ENCODE measurements around the gene SYMPK. TPM values are rescaled to one million over a fixed set of nuclear protein-coding genes. Genes with fewer than 3 reads are reported as not detected.

SYMPK gene
- total RNA-seq, 1 experiment from 2014 or later: 86.2 TPM

DNA sequence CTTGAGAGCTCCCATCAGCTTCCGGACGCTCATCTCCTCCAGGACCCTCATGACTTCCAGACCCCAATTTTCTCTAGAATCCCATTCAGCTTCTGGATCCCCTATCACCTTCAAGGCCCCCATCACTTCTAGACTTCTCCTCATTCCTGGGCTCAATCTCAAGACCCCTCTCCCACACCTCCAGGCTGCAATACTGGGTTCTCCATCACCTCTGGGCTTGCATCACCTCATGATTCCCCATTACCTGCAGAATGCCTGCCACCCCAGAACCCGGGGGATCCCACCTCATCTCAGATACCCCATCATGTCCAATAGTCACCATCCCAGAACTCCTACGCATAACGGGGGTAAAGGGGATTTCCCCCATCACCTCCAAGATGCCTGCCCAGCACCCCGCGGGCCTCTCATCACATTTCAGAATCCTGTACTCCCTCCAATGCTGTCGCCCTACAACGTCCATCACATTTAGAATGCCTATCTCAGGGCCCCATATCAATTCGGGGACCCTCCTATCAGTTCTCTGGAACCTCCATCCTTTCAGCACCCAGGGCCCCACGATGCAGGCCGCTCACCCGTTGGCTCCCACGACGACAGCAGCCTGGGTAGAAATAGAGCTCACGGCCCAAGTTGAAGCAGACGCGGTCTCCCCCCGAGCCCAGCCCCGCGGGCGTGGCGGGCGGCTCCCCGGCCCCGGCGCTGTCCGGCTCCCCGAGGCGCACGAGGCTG is 71.0 kb downstream of the SYMPK start:
- no peak for TF ChIP-seq CTCF (IDR thresholded peaks at IDR 0.05; ENCODE audit: unreplicated experiment)
- Mint-ChIP-seq H3K27me3 (ENCODE audit: insufficient read depth, unreplicated experiment) (no peaks in the 10 kb centered on the region), H3K36me3 (ENCODE audit: insufficient read depth, unreplicated experiment) (peaks cover 29% of the 10 kb centered on the region), H3K4me1 (ENCODE audit: insufficient read depth, unreplicated experiment) (peaks cover 28% of the 10 kb centered on the region), H3K27ac (ENCODE audit: low read depth, unreplicated experiment) (peak overlapping the region; percentile 50), H3K9me3 (ENCODE audit: unreplicated experiment) (no peaks in the 10 kb centered on the region), H3K4me3 (ENCODE audit: unreplicated experiment) (peak overlapping the region; percentile 78)
- intact Hi-C loops (cut with micrococcal nuclease): loop anchor here (1.0 kb wide), 1 partner anchor 9 kb away; no protein-coding TSS in a partner anchor
- ChIA-PET POLR2A (interaction anchor here (1.2 to 3.0 kb wide), 7 partner anchors 8 to 74 kb away, joined by 4 to 30 read pairs (median 9); partner anchors contain the start of genes DMPK and SIX5), CTCF (interaction anchor here (1.4 to 2.0 kb wide), 3 partner anchors 19 to 62 kb away, joined by 3 to 10 read pairs (median 4); partner anchors contain the start of genes FBXO46 and SIX5)
- TSS peak; percentile 23 for BruUV-seq (replicated peaks)
- no peak for DNase-seq (ENCODE audit: unreplicated experiment)

DNA sequence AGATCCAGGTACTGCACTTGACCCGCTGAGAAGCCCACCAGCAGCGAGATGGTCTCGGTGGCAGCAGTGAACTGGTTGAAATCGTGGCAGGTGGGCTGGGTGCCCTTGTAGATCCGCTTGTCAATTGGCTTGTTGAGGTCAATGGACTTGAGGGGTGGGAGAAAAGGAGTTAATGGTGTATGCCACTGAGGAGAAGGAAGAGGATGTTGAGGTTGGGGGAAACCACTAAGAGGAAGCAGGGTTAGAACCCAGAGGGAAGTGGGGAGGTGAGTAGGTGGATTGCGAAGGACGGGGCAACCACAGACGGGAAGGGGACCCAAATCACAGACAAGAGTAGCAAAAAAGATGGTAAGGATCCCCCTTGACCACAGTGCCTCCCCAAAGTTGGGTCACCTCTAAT is 72.0 kb downstream of the SYMPK start:
- ChIA-PET CTCF (interaction anchor here (0.6 to 2.0 kb wide), 3 partner anchors 18 to 1453 kb away, joined by 3 to 10 read pairs (median 3); partner anchors contain the start of gene SIX5), POLR2A (interaction anchor here (0.6 to 3.0 kb wide), 2 partner anchors 9 to 20 kb away, joined by 4 to 24 read pairs; partner anchors contain the start of gene DMPK)
- H3K27ac Mint-ChIP-seq (ENCODE audit: low read depth, unreplicated experiment): no peak overlapping the region

GRCh38 chr19:45789035-45789786 is 73.7 kb downstream of the SYMPK start:
- TF ChIP-seq CTCF (IDR thresholded peaks at IDR 0.05; ENCODE audit: unreplicated experiment): no peak
- Mint-ChIP-seq H3K36me3 (ENCODE audit: insufficient read depth, unreplicated experiment) (peaks cover 38% of the 10 kb centered on the region), H3K9me3 (ENCODE audit: unreplicated experiment) (no peaks in the 10 kb centered on the region), H3K4me3 (ENCODE audit: unreplicated experiment) (no peak overlapping the region), H3K27me3 (ENCODE audit: insufficient read depth, unreplicated experiment) (no peaks in the 10 kb centered on the region), H3K27ac (ENCODE audit: low read depth, unreplicated experiment) (no peak overlapping the region), H3K4me1 (ENCODE audit: insufficient read depth, unreplicated experiment) (peaks cover 28% of the 10 kb centered on the region)
- no TSS peak for BruUV-seq (replicated peaks)
- no peak for DNase-seq (ENCODE audit: unreplicated experiment)
- intact Hi-C loops (cut with micrococcal nuclease): no loop called here
- CTCF ChIA-PET: interaction anchor here (0.9 kb wide), 1 partner anchor 10 kb away, joined by 3 read pairs; no protein-coding TSS in a partner anchor
- POLR2A ChIA-PET: no interaction called here

More for the DNA sequence above, 72.0 kb downstream of the SYMPK start:
- Mint-ChIP-seq H3K36me3 (ENCODE audit: insufficient read depth, unreplicated experiment) (peaks cover 38% of the 10 kb centered on the region), H3K27me3 (ENCODE audit: insufficient read depth, unreplicated experiment) (no peaks in the 10 kb centered on the region), H3K9me3 (ENCODE audit: unreplicated experiment) (no peaks in the 10 kb centered on the region), H3K4me1 (ENCODE audit: insufficient read depth, unreplicated experiment) (peaks cover 28% of the 10 kb centered on the region), H3K4me3 (ENCODE audit: unreplicated experiment) (peak overlapping the region; percentile 78)
- DNase-seq (ENCODE audit: unreplicated experiment): no peak
- no TSS peak for BruUV-seq (replicated peaks)
- intact Hi-C loops (cut with micrococcal nuclease): no loop called here
- no peak for TF ChIP-seq CTCF (IDR thresholded peaks at IDR 0.05; ENCODE audit: unreplicated experiment)

- BruUV-seq (replicated peaks): no TSS peak
- Mint-ChIP-seq H3K27me3 (ENCODE audit: insufficient read depth, unreplicated experiment) (no peaks in the 10 kb centered on the region), H3K36me3 (ENCODE audit: insufficient read depth, unreplicated experiment) (peaks cover 38% of the 10 kb centered on the region), H3K9me3 (ENCODE audit: unreplicated experiment) (no peaks in the 10 kb centered on the region), H3K4me1 (ENCODE audit: insufficient read depth, unreplicated experiment) (peaks cover 25% of the 10 kb centered on the region), H3K27ac (ENCODE audit: low read depth, unreplicated experiment) (no peak overlapping the region), H3K4me3 (ENCODE audit: unreplicated experiment) (no peak overlapping the region)
- CTCF ChIA-PET: interaction anchor here (1.3 kb wide), 1 partner anchor 12 kb away, joined by 3 read pairs; no protein-coding TSS in a partner anchor
- POLR2A ChIA-PET: no interaction called here
- intact Hi-C loops (cut with micrococcal nuclease): no loop called here
- DNase-seq (ENCODE audit: unreplicated experiment): no peak
- TF ChIP-seq CTCF (IDR thresholded peaks at IDR 0.05; ENCODE audit: unreplicated experiment): no peak
These were observed 76.4 kb downstream of the SYMPK start for GRCh38 chr19:45786533-45786894.

Data from MCF 10A (cell line).